SU-DHL-6 (cell line): ENCODE results near the gene NXPH4.

Experiments used
- EZH2phosphoT487 ChIP-seq: fragments of 200-600 bp; sonication (generic), shearing (Covaris generic); conservative IDR thresholded peaks from 2 replicates; pipeline ENCODE4 v1.6.1; 2018; ENCODE audit warnings: mild to moderate bottlenecking, antibody characterized with exemption, low read length, moderate library complexity, mixed read lengths
- TF ChIP-seq, protein P1 (sequence below): fragments of 200-600 bp; sonication (generic); IDR thresholded peaks from one replicate; pipeline ENCODE4 v1.5.1; 2017; ENCODE audit warnings: antibody characterized with exemption, mild to moderate bottlenecking, low read length, moderate library complexity; ENCODE audit not compliant: insufficient read depth, poor library complexity, severe bottlenecking

GRCh38 chr12:57261428-57261865 lies 44.9 kb downstream of the NXPH4 start:
- no peak for TF ChIP-seq EZH2phosphoT487
- TF ChIP-seq, protein P1, sequence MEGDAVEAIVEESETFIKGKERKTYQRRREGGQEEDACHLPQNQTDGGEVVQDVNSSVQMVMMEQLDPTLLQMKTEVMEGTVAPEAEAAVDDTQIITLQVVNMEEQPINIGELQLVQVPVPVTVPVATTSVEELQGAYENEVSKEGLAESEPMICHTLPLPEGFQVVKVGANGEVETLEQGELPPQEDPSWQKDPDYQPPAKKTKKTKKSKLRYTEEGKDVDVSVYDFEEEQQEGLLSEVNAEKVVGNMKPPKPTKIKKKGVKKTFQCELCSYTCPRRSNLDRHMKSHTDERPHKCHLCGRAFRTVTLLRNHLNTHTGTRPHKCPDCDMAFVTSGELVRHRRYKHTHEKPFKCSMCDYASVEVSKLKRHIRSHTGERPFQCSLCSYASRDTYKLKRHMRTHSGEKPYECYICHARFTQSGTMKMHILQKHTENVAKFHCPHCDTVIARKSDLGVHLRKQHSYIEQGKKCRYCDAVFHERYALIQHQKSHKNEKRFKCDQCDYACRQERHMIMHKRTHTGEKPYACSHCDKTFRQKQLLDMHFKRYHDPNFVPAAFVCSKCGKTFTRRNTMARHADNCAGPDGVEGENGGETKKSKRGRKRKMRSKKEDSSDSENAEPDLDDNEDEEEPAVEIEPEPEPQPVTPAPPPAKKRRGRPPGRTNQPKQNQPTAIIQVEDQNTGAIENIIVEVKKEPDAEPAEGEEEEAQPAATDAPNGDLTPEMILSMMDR: no peak
